Stimulated activated CD8-positive, alpha-beta memory T cell treated with anti-CD3 and anti-CD28 coated beads, Interleukin-7, amount 100 ng/mL, for 4 hours (primary cell): ENCODE data around the gene CALML3.

Source experiments
- DNase-seq, 2 donors: peaks; one replicate each; pipeline ENCODE4 v3.0.0-alpha.2; 2020; ENCODE audit warnings: low read depth in 2 of 2

Gene CALML3

GRCh38 chr10:5506751-5507648 is 17.8 kb upstream of the CALML3 start:
- DNase-seq: no peak

GRCh38 chr10:5507649-5508131 is 17.1 kb upstream of the CALML3 start:
- no peak for DNase-seq

GRCh38 chr10:5508161-5508604 is 16.6 kb upstream of the CALML3 start:
- no peak for DNase-seq

GRCh38 chr10:5508786-5509185 is 16.0 kb upstream of the CALML3 start:
- DNase-seq: no peak

GRCh38 chr10:5509236-5509635 is 15.5 kb upstream of the CALML3 start:
- no peak for DNase-seq

- DNase-seq: no peak
Measured at GRCh38 chr10:5509691-5510090, 15.1 kb upstream of the CALML3 start.

GRCh38 chr10:5510281-5511072 is 14.3 kb upstream of the CALML3 start:
- no peak for DNase-seq

- no peak for DNase-seq
Measured at GRCh38 chr10:5511231-5511884, 13.4 kb upstream of the CALML3 start.

GRCh38 chr10:5511885-5512280 is 12.9 kb upstream of the CALML3 start:
- no peak for DNase-seq

- DNase-seq: no peak
Measured at GRCh38 chr10:5512331-5512730, 12.4 kb upstream of the CALML3 start.

- peak in 1 of 2 donors; percentile 7 for DNase-seq
Measured at GRCh38 chr10:5512881-5513612, 11.7 kb upstream of the CALML3 start.

GRCh38 chr10:5514226-5514850 is 10.4 kb upstream of the CALML3 start:
- DNase-seq: no peak

- DNase-seq: no peak
Measured at GRCh38 chr10:5515948-5516761, 8.6 kb upstream of the CALML3 start.

- no peak for DNase-seq
Measured at GRCh38 chr10:5517546-5517945, 7.2 kb upstream of the CALML3 start.

GRCh38 chr10:5518143-5518542 is 6.6 kb upstream of the CALML3 start:
- no peak for DNase-seq

GRCh38 chr10:5519054-5519453 is 5.7 kb upstream of the CALML3 start:
- DNase-seq: no peak

- DNase-seq: no peak
Measured at GRCh38 chr10:5522913-5523560, 1.7 kb upstream of the CALML3 start.

- DNase-seq: no peak
Measured at GRCh38 chr10:5523796-5524574, 776 bp upstream of the CALML3 start.
